GM18858 (cell line): ENCODE measurements around the gene NKIRAS2.

Experiments
- ATAC-seq: cut with Tn5 transposase; IDR thresholded peaks from one replicate; pipeline ENCODE4 v1.9.1; 2021; ENCODE audit not compliant: unreplicated experiment

The NKIRAS2 gene

DNA sequence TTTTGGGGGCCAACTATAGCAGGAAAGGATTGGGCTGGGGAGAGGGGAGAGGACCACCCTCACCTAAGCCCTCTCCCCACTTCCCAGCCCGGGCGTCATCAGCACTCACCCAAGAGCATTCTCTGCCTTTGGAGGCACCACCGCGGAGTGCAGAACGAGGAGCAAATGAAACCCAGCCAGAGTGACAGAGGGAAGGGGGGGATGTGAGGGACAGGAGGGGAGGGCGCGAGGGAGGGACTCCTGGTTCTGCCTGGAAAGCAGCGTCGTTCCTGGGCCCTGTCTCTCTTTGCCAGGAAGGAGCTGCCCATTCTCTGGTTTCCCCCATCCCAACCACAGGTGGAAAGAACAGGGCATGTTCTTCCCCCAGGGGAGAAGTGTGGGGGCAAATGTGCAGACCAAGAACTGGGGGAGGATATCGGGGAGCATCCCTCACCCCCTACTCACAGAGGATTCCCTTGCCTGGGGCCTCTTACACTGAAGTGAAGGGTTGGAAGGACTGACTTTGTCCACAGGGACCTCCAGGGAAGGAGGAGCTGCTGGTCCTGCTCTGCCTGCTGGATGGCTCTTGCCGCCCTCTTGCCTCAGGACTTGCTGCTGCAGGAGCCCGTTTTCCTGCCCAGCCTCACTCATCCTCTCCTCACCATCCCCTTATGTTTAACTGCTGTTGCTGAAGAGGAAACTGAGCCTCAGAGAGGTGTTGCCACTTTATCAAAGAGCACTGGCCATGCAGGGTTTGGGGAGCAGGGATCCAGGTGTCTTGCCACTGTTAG lies 34.0 kb downstream of the NKIRAS2 start:
- ATAC-seq = no peak

DNA sequence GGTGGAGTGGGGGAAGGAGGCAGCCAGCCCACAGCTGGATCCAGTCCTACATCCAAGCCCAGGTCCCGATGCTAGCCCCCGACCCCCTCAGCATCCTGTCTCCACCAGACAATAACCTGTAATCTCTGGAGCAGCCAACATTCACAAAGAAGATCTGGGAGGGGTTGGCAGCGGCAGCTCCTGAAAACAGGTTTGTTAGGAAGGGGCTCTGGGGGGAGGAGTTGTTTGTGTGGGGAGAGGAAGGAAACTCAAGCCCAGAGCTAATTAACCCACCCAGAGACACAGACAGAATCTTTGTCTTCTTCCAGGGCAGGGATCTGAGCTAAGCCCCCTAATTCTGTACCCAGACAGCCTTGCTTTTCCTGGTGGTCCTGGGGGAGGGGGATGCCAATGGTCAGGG lies 35.1 kb downstream of the NKIRAS2 start:
- ATAC-seq = no peak

DNA sequence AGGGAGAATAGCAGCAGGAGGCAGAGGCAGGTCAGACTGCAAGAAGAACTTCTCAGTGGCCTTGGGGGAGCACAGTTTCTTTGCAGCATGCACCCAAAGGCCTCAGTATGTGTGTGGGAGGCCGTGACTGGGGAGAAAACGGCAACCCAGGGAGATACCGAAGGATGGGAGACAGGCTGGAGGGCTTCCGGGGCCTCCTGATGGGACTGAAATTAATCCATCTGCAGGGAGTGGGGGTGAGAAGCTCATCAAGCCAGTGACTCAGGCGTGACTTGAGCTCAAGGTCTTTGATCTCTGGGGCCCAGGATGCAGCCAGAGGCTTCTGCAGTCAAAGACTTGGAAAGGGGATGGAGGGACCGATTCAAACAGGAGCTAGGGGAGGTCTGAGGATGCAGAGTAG lies 35.6 kb downstream of the NKIRAS2 start:
- no peak for ATAC-seq

GRCh38 chr17:42056635-42057034 lies 36.7 kb downstream of the NKIRAS2 start:
- no peak for ATAC-seq

GRCh38 chr17:42058063-42058462 lies 38.2 kb downstream of the NKIRAS2 start:
- ATAC-seq = no peak

DNA sequence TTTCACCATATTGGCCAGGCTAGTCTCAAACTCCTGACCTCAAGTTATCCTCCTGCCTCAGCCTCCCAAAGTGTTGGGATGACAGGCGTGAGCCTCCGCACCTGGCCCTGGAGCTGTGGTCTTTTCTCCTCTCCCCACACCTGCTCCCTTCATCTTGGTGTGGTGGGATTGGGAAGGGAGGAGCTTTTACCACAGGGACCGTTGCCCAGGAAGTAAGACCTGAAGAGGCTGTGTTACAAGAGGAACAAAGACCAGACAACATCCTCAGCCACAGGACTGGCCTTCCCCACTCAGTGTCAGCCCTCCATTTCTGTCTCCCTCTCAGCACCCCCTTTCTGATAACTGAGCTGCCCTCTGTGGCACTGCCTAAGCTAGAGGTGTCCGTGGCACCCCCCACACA lies 39.9 kb downstream of the NKIRAS2 start:
- ATAC-seq = no peak

- no peak for ATAC-seq
Observed at GRCh38 chr17:42060231-42060630, 40.3 kb downstream of the NKIRAS2 start.

DNA sequence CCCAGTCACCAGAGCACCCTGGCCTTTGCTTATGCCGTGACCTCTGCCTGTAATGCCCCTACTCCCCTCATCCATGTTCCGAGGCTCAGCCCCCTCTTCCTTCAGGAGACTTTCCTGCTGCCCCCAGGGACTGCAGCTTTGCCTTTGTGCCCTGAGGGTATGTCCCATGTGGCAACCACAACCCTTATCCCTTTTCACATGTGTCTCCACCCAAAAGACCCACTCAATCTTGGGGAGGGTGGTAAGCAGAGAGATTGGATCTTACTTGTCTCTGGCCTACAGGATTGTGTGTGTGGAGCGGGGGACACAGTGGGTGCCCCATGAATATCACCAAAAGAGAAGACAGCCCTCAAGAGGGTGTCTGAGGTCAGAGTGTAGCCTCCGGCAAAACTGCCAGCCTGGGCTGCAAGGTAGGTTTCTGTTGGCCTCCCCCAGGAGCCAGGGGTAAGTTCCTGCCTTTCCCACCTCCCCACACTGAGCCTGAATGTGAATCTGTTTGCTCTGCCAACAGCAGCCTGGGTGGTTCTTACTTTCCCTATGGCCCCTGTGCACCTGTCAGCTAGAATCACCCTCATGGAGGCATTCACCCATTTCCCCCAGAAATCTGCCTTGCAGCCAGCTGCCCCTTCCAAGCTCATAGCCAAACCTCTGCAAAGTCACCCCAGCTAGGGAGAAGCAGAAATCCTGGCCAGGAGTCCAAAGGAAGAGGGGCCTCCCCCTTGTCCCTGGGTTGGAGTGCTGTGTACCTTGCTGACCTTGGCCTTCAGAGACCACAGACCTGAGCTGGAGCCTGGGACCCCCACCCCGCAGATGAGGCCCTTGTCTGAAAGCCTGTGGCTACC lies 42.0 kb downstream of the NKIRAS2 start:
- no peak for ATAC-seq

- ATAC-seq = no peak
Observed at GRCh38 chr17:42062681-42063080, 42.8 kb downstream of the NKIRAS2 start.

GRCh38 chr17:42065201-42065600 lies 45.3 kb downstream of the NKIRAS2 start:
- ATAC-seq = no peak

GRCh38 chr17:42067371-42068091 lies 47.6 kb downstream of the NKIRAS2 start:
- no peak for ATAC-seq

DNA sequence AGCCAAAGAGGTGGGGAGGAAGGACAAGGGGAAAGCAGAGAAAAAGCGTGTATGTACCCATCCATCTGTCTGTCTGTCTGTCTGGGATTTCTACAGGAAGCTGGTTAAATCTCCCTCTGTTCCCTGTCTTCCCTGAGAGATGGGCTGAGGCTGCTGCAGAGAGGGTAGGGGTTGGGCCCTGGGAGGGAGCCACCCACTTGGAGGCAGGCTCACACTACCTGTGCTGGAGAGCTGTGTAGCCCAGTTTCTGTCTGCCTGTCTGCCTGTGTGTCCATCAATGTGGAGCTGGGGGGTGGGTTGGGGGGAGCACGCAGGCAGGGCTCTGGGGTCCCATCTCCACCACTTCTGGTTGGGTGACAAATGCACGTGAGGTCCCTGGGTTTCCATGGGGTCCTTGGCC lies 49.1 kb downstream of the NKIRAS2 start:
- ATAC-seq = no peak

- ATAC-seq = no peak
Observed at GRCh38 chr17:42071810-42072209, 51.9 kb downstream of the NKIRAS2 start.

- ATAC-seq = no peak
Observed at GRCh38 chr17:42072323-42073187, 52.7 kb downstream of the NKIRAS2 start.
